ENCODE data around the gene LIN54. TPM values are rescaled to one million over a fixed set of nuclear protein-coding genes. Genes with fewer than 3 reads are reported as not detected.

The LIN54 gene
- total RNA-seq, 2 donors from 2014 or later = 2.0 to 2.9 TPM

- 78 to 83% methylated on average over 3 of the region's 3 CpGs for WGBS, 2 donors
- H3K27me3 ChIP-seq = no peaks in the 10 kb centered on the region
- no peak overlapping the region for H3K27ac ChIP-seq
- TF ChIP-seq POLR2A (IDR thresholded peaks at IDR 0.05) (no peak), CTCF (IDR thresholded peaks at IDR 0.05) (no peak)
- H3K4me1 ChIP-seq = peaks cover 25% of the 10 kb centered on the region
- no peaks in the 10 kb centered on the region for H3K36me3 ChIP-seq (replicated peaks in 1 of 2; ENCODE audit: insufficient read depth in 1 of 2, low read depth in 2 of 2)
- DNase-seq = no peak
- H3K9me3 ChIP-seq = no peaks in the 10 kb centered on the region
- intact Hi-C loops (cut with DNase I) = no loop called here
- no peak for ATAC-seq
- H3K4me3 ChIP-seq = no peak overlapping the region
Observed at GRCh38 chr4:83040269-83040668, 29.6 kb upstream of the LIN54 start.

- Histone ChIP-seq H3K9me3 (no peaks in the 10 kb centered on the region), H3K4me1 (peaks cover 25% of the 10 kb centered on the region), H3K4me3 (no peak overlapping the region), H3K36me3 (replicated peaks in 1 of 2; ENCODE audit: insufficient read depth in 1 of 2, low read depth in 2 of 2) (no peaks in the 10 kb centered on the region), H3K27ac (no peak overlapping the region), H3K27me3 (no peaks in the 10 kb centered on the region)
- ATAC-seq (no peak), DNase-seq (peak in 1 of 4 donors; percentile 18)
- WGBS, 2 donors = 41 to 55% methylated on average over 5 of the region's 5 CpGs
- TF ChIP-seq POLR2A (IDR thresholded peaks at IDR 0.05) (no peak), CTCF (IDR thresholded peaks at IDR 0.05) (no peak)
- intact Hi-C loops (cut with DNase I) = no loop called here
Observed at GRCh38 chr4:83036991-83037665, 26.5 kb upstream of the LIN54 start.

GRCh38 chr4:83034630-83035494 lies 24.2 kb upstream of the LIN54 start, which contains the start of gene COPS4:
Gene COPS4, plus strand, starts transcription at chr4:83035183. Its CDS starts 42 bp downstream, at chr4:83035225.
- intact Hi-C loops (cut with DNase I) = no loop called here
- TF ChIP-seq CTCF (IDR thresholded peaks at IDR 0.05) (peak in 6 of 7 experiments; percentile 16 to 84 (median 72)), POLR2A (IDR thresholded peaks at IDR 0.05) (peak; percentile 47 to 91 (median 89))
- DNase-seq (peak; percentile 96 to 100 (median 98)), ATAC-seq (peak; percentile 99)
- H3K36me3 ChIP-seq (replicated peaks in 1 of 2; ENCODE audit: insufficient read depth in 1 of 2, low read depth in 2 of 2) = no peaks in the 10 kb centered on the region
- H3K9me3 ChIP-seq = no peaks in the 10 kb centered on the region
- H3K27me3 ChIP-seq = no peaks in the 10 kb centered on the region
- H3K4me3 ChIP-seq = peak within 1 kb of the TSS; percentile 63 to 98
- WGBS, 2 donors = 0 to 1% methylated on average over 19 to 39 of the region's 39 CpGs
- H3K4me1 ChIP-seq = peaks cover 25% of the 10 kb centered on the region
- H3K27ac ChIP-seq = peak within 1 kb of the TSS; percentile 76 to 94 (median 91)

- intact Hi-C loops (cut with DNase I) = no loop called here
Observed at GRCh38 chr4:83029688-83030087, 19.1 kb upstream of the LIN54 start.

More at GRCh38 chr4:83029688-83030087, 19.1 kb upstream of the LIN54 start:
- ATAC-seq (no peak), DNase-seq (no peak)
- H3K27ac ChIP-seq = no peak overlapping the region
- H3K4me1 ChIP-seq = no peaks in the 10 kb centered on the region
- no peaks in the 10 kb centered on the region for H3K36me3 ChIP-seq (replicated peaks in 1 of 2; ENCODE audit: insufficient read depth in 1 of 2, low read depth in 2 of 2)
- TF ChIP-seq POLR2A (IDR thresholded peaks at IDR 0.05) (no peak), CTCF (IDR thresholded peaks at IDR 0.05) (no peak)
- no peaks in the 10 kb centered on the region for H3K27me3 ChIP-seq
- no peak overlapping the region for H3K4me3 ChIP-seq
- H3K9me3 ChIP-seq = no peaks in the 10 kb centered on the region
- 41 to 48% methylated on average over 1 of the region's 1 CpG for WGBS, 2 donors
